Skeletal muscle satellite cell (primary cell): ENCODE measurements around the gene NWD2. TPM values are rescaled to one million over a fixed set of nuclear protein-coding genes. Genes with fewer than 3 reads are reported as not detected.
"Not testable (repeated sequence)": the region's sequence is repeated elsewhere in the genome, so short reads cannot be mapped to it uniquely, and the experiment has no call there.

Experiments used
- H3K27me3 ChIP-seq: 2 replicates; pipeline ENCODE4 v1.7.0; 2013; ENCODE audit warnings: low read length; ENCODE audit not compliant: control insufficient read depth, insufficient read depth
- H3K36me3 ChIP-seq: 2 replicates; pipeline ENCODE4 v1.7.0; 2013; ENCODE audit warnings: mild to moderate bottlenecking, control low read depth, low read length; ENCODE audit not compliant: insufficient read depth
- H3K4me1 ChIP-seq: 2 replicates; pipeline ENCODE4 v1.7.0; 2013; ENCODE audit warnings: low read length; ENCODE audit not compliant: control insufficient read depth, insufficient read depth
- H3K4me2 ChIP-seq: 2 replicates; pipeline ENCODE4 v1.7.0; 2013; ENCODE audit warnings: mild to moderate bottlenecking, low read length
- H3K4me3 ChIP-seq: 2 replicates; pipeline ENCODE4 v1.7.0; 2013; ENCODE audit warnings: low read length
- H3K9ac ChIP-seq: 2 replicates; pipeline ENCODE4 v1.7.0; 2013; ENCODE audit warnings: mild to moderate bottlenecking, low read depth, low read length, moderate library complexity
- H3K9me3 ChIP-seq: replicated peaks from 2 replicates; pipeline ENCODE4 v1.7.0; 2013; ENCODE audit warnings: mild to moderate bottlenecking, control low read depth, low read length
- total RNA-seq: library from RNA; depleted of rRNA; stranded (reverse); fragments of >200 nt; gene quantifications from 2 replicates; pipeline ENCODE4 v1.2.3, GENCODE V29; 2012; rRNA removed

NWD2 gene, protein sequence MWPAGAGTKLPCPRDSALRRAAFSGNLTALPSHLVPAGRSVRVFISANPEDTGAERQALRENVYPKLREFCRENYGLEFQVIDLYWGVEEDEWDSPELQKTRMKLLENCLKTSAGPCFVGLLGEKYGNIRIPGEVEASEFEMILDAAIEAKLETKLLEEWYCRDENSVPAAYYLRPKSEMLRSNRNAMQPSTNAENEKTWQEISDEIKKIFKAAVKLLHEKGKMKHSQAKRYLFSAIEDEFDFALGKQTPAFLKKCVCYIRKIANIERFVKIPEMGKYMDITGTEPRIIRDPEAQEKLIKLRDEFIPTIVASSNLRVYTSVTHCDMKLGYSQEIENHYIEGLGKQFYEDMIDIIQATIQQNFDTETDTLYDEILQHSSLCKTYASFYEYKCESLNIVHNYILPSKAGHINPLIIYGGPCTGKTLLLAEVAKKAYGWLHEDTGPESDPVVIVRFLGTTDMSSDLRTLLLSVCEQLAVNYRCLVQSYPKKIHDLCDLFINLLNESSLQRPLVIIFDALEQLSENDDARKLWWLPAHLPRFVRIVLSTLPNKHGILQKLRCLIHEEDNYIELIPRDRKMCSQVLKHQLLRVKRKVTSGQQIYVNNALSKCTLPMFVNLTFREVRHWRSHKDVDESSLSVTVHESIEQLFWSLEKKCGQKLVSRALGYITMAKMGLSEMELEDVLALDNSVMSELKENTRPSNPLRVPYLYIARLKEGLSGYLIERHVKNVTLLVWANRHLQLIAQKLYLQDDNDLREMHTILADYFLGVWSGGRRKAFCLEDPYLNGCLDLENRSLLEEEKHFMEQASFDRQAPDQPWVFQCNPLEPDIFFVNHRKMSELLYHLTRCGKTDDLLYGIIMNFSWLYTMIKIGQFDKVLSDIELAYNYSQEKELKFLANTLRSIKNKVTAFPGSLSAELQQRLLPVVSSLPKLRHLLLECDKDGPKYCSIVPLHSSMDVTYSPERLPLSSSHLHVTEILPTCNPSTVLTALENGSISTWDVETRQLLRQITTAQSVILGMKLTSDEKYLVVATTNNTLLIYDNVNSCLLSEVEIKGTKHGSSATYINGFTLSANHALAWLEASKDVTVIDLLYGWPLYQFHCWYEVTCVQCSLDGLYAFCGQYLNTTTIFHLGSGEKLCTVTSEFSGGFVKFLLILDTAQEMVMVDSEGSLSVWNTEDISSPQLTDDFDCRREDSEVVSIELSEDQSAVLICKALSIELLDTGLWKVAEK (N-terminal part only)
- not detected in 2 replicates for total RNA-seq

DNA sequence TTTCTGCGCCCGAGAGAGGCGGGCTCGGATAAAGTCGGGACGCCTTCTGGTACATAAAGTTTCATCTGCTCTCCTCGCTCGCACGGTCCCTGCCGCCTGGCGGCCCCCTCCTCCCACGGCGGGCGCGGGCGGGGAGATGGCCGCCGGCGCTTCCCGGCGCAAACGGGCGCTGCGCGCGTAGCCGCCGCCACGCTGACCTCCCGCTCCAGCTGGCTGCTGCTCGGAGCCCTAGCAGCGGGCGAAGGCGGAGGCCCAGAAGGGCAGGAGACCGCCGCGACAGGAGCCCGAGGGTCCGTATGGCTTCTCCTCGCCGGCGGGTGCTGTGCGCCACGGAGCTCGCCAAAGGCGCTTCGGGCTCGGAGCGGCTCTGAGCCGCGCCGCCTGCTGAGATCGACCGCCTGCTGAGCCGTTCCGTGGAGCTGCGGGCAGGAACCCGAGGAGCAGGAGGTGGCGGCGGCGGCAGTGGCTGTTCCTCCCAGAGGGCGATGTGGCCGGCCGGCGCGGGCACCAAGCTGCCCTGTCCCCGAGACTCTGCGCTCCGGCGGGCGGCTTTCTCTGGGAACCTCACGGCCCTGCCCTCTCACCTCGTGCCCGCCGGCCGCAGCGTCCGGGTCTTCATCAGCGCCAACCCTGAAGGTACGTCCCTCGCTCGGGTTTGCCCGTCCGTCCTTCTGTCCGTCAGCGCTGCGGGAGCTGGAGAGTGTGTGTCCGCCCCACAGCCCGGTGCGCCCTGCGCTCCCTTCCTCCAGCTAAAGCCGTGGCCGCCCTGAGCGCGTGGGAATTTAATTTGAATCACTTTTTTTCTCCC, at the start of gene NWD2:
Gene NWD2 (plus strand): TSS at position 161 of the 808 bp plus-strand sequence. CDS start 325 bp downstream, at position 486.
- Histone ChIP-seq H3K36me3 (no peaks in the 10 kb centered on the region), H3K4me3 (no peak within 1 kb of the TSS), H3K9me3 (no peaks in the 10 kb centered on the region), H3K4me1 (no peaks in the 10 kb centered on the region), H3K27me3 (peaks cover 12% of the 10 kb centered on the region), H3K9ac (no peak within 1 kb of the TSS), H3K4me2 (no peak within 1 kb of the TSS)

DNA sequence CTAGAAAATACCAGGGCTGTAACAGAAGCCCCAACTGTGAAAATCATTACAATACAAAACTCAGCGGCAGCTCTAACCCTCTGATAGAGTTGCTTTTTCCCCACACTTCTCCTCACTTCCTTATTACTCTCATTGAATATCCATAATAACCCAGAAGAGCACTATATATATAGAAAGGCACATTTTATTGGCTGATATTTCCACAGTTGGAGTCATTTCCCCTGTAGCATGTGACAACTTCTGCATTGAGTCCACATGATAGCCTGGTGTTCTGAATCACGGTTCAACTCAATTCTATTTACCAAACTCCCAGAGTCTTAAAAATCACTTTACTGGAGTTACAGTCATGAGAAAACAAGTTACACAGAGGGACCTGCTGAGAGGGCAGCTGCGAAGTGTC, 46.6 kb upstream of the NWD2 start:
- no peak overlapping the region for H3K4me3 ChIP-seq
- no peaks in the 10 kb centered on the region for H3K4me1 ChIP-seq
- H3K4me2 ChIP-seq: no peak overlapping the region
- H3K27me3 ChIP-seq: no peaks in the 10 kb centered on the region
- H3K9ac ChIP-seq: no peak overlapping the region
- H3K36me3 ChIP-seq: no peaks in the 10 kb centered on the region
- H3K9me3 ChIP-seq: peaks cover 6% of the 10 kb centered on the region

DNA sequence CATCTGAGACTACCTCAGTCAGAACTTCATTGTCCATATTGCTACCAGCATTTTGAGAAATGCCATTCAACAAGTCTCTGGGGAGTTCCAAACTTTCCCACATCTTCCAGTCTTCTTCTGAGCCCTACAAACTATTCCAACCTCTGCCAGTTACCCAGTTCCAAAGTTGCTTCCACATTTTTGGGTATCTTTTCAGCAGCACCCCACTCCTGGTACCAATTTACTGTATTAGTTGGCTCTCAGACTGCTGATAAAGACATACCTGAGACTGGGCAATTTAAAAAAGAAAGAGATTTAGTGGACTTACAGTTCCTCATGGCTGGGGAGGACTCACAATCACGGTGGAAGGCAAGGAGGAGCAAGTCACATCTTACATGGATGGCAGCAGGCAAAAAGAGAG, 39.8 kb upstream of the NWD2 start:
- H3K9ac ChIP-seq, H3K4me1 ChIP-seq, H3K9me3 ChIP-seq, H3K36me3 ChIP-seq, H3K27me3 ChIP-seq, H3K4me3 ChIP-seq, H3K4me2 ChIP-seq: not testable (repeated sequence)

DNA sequence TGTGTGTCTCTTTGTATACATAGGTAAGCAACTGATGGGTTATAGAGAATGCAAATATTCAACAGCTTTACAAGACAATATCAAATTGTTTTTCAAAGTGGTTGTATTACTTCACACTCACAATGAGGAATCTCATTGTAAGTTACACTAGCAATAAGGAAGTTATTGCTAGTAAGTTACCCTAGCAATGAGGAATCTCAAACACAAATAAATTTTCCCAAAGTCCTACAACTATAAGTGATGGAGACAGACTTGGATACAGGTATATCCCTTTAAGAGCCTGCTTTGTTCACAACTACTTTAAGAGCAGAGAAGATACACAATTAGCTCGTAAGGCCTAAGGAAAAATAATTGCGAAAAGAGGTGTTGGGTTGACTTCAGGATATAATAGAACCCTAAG, 28.3 kb upstream of the NWD2 start:
- H3K4me1 ChIP-seq: no peaks in the 10 kb centered on the region
- no peaks in the 10 kb centered on the region for H3K36me3 ChIP-seq
- H3K9me3 ChIP-seq: no peaks in the 10 kb centered on the region
- no peak overlapping the region for H3K4me2 ChIP-seq
- no peak overlapping the region for H3K9ac ChIP-seq
- no peak overlapping the region for H3K4me3 ChIP-seq
- H3K27me3 ChIP-seq: no peaks in the 10 kb centered on the region

DNA sequence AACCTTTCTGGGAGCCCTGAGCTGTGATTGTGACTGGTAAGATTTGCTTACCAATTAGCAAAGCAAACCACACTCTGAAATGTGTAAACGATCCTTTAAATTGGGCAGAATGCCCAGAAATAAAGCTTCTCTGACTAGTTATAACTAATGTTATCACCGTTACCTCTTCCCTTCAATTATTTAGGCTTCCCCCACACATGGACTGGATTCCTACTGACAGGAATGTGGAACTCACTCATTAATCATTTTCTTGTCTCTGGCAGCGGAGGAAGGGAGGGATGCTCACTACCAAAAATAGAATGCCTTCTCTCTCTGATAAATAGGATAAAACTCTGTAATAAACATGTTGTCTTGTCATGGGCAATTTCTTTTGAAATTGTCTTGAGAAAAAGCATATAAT, 25.3 kb upstream of the NWD2 start:
- Histone ChIP-seq H3K4me3 (no peak overlapping the region), H3K4me1 (no peaks in the 10 kb centered on the region), H3K36me3 (no peaks in the 10 kb centered on the region), H3K9me3 (no peaks in the 10 kb centered on the region), H3K4me2 (no peak overlapping the region), H3K9ac (no peak overlapping the region), H3K27me3 (no peaks in the 10 kb centered on the region)

DNA sequence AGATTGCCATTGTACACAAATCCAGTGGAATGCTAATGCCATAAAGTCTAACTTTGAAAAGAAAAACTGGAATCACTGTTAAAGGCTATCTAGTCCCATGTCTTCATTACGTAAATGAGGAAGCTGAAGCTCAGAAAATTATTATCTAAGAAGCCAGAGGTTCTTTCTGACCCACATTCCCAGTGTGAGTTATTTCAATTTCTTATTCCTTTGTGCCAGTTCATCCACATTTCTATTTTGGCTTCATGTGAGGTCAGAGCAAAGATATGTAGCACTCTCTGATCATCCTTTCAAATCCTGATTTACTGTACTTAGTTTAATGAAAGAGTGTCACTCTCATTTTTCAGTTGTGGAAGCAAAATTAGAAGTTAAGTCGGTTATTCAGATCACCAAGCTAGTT, 24.6 kb upstream of the NWD2 start:
- Histone ChIP-seq H3K4me1 (no peaks in the 10 kb centered on the region), H3K27me3 (no peaks in the 10 kb centered on the region), H3K9me3 (no peaks in the 10 kb centered on the region), H3K9ac (no peak overlapping the region), H3K4me2 (no peak overlapping the region), H3K36me3 (no peaks in the 10 kb centered on the region), H3K4me3 (no peak overlapping the region)

DNA sequence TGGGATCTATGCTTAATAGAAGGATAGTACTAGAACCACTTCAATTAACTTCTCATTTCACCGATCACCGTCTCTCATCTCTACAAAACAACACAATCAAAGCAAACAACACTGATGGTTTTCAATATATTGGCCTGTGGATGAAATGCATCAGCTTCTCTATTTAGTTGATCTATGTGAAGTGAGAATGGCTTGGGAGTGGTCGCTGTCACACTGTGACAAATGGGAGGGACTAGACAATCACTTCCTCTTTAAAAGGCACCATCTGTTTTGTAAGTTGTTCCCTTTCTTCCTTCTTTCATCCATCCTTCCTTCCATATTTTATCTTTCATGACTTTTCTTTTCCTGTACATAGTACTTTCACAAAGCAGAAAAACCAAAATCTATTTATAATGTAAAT, 23.9 kb upstream of the NWD2 start:
- Histone ChIP-seq H3K27me3 (no peaks in the 10 kb centered on the region), H3K4me3 (no peak overlapping the region), H3K9ac (no peak overlapping the region), H3K4me1 (no peaks in the 10 kb centered on the region), H3K36me3 (no peaks in the 10 kb centered on the region), H3K4me2 (no peak overlapping the region), H3K9me3 (no peaks in the 10 kb centered on the region)

DNA sequence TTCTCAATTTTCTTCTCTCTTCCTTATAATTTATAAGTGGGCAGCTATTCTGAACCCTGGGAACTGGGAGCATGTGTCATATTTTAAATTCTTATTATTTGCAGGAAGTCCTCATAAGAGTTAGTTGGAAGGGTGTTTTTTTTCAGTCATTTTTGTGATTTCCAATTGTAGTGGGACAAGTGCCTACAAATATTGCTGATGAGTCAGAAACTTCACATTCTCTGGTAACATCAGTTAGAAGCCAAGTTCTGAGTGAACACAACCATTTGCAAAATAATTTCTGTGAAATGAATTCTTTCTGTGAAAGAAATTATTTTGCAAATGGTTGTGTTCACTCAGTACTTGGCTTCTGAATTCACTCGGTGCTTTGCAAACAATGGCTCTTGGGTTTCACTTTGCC, 20.8 kb upstream of the NWD2 start:
- no peak overlapping the region for H3K4me2 ChIP-seq
- no peaks in the 10 kb centered on the region for H3K36me3 ChIP-seq
- H3K27me3 ChIP-seq: no peaks in the 10 kb centered on the region
- no peak overlapping the region for H3K9ac ChIP-seq
- no peak overlapping the region for H3K4me3 ChIP-seq
- peaks cover 3% of the 10 kb centered on the region for H3K9me3 ChIP-seq
- no peaks in the 10 kb centered on the region for H3K4me1 ChIP-seq

DNA sequence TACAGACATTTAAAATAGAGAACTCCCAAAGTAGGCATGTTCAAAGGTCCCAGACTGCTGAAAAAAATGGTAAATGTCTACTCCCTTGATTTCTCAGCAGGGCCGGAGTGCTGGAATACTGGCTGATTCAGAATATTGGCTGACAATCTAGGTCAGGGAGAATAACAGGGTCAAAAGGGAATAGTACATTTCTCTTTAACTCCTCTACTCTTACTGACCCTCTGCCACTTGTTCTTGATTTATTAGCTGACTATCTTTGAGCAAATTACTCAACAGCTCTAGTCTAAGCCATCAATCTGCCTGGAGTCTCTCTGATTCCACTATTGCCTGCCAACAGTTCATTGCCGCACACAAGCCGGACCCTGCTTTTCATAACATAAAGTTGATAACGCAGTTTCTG, 19.7 kb upstream of the NWD2 start:
- H3K4me1 ChIP-seq: no peaks in the 10 kb centered on the region
- H3K4me3 ChIP-seq: no peak overlapping the region
- no peaks in the 10 kb centered on the region for H3K27me3 ChIP-seq
- H3K9me3 ChIP-seq: peaks cover 3% of the 10 kb centered on the region
- no peak overlapping the region for H3K4me2 ChIP-seq
- H3K36me3 ChIP-seq: no peaks in the 10 kb centered on the region
- H3K9ac ChIP-seq: no peak overlapping the region

DNA sequence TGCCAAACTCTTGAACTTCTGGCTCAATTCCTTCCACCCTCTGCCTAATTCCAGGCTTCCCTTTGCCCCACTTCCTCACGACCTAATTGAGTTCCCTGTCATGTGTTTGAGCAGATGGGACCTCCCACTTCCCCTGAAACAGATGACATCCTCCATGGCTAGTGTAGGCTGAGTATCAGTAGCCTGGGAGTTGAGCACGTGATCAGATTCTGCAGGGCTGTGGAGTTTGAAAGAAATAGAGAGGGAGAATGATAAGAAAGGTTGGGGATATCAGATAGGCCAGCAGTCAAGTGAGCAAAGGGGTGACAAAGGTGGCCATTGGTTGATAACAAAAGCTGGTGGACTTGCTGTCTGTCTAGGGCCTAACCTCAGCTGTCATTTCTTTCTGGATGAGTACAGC, 18.8 kb upstream of the NWD2 start:
- Histone ChIP-seq H3K9ac (no peak overlapping the region), H3K9me3 (peaks cover 6% of the 10 kb centered on the region)

DNA sequence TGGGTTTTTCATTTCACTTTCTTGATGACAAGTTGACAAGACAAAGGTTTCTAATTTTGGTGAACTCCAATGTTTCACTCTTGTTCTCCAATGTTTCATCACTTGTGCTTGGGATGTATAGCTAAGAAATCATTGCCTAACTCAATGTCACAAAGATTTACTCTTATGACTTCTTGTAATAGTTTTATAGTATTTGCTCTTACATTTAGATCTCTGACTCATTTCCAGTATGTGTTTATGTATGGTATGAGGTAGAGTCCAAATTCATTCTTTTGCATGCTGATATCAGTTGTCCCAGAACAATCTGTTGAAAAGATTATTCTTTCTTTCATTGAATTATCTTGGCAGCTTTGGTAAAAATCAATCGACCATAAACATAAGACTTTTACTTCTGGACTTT, 12.2 kb upstream of the NWD2 start:
- H3K4me3 ChIP-seq: no peak overlapping the region
- no peaks in the 10 kb centered on the region for H3K36me3 ChIP-seq
- H3K4me1 ChIP-seq: no peaks in the 10 kb centered on the region
- H3K4me2 ChIP-seq: no peak overlapping the region
- H3K27me3 ChIP-seq: no peaks in the 10 kb centered on the region
- H3K9ac ChIP-seq: no peak overlapping the region
- peaks cover 3% of the 10 kb centered on the region for H3K9me3 ChIP-seq

More for the DNA sequence above, 18.8 kb upstream of the NWD2 start:
- Histone ChIP-seq H3K36me3 (no peaks in the 10 kb centered on the region), H3K4me1 (no peaks in the 10 kb centered on the region), H3K4me2 (no peak overlapping the region), H3K27me3 (no peaks in the 10 kb centered on the region), H3K4me3 (no peak overlapping the region)
